Cardiac fibroblast (primary cell): ENCODE measurements around the gene PEPD.

ENCODE experiments used
- DNase-seq, 2 donors: peaks; one replicate each; pipeline versions ENCODE4 v3.0.0 to v3.0.0-alpha.2; 2010; ENCODE audit warnings: low read depth in 2 of 2
- H3K4me3 ChIP-seq, 2 donors: replicated peaks in 1 of 2; 1 replicate in 1 of 2; 2 replicates in 1 of 2; pipeline ENCODE4 v1.5.1; 2011; ENCODE audit warnings: low read depth in 2 of 2, low read length in 2 of 2, mild to moderate bottlenecking in 2 of 2, moderate library complexity in 1 of 2
- TF ChIP-seq, protein P1 (sequence below): IDR thresholded peaks from one replicate; pipeline ENCODE4 v1.5.1; 2011; ENCODE audit warnings: low read depth, mild to moderate bottlenecking, low read length, inconsistent platforms

PEPD gene

GRCh38 chr19:33447336-33448158, 74.0 kb downstream of the PEPD start:
- H3K4me3 ChIP-seq, result no peak overlapping the region
- TF ChIP-seq, protein P1, sequence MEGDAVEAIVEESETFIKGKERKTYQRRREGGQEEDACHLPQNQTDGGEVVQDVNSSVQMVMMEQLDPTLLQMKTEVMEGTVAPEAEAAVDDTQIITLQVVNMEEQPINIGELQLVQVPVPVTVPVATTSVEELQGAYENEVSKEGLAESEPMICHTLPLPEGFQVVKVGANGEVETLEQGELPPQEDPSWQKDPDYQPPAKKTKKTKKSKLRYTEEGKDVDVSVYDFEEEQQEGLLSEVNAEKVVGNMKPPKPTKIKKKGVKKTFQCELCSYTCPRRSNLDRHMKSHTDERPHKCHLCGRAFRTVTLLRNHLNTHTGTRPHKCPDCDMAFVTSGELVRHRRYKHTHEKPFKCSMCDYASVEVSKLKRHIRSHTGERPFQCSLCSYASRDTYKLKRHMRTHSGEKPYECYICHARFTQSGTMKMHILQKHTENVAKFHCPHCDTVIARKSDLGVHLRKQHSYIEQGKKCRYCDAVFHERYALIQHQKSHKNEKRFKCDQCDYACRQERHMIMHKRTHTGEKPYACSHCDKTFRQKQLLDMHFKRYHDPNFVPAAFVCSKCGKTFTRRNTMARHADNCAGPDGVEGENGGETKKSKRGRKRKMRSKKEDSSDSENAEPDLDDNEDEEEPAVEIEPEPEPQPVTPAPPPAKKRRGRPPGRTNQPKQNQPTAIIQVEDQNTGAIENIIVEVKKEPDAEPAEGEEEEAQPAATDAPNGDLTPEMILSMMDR, result no peak
- DNase-seq, result no peak

DNA sequence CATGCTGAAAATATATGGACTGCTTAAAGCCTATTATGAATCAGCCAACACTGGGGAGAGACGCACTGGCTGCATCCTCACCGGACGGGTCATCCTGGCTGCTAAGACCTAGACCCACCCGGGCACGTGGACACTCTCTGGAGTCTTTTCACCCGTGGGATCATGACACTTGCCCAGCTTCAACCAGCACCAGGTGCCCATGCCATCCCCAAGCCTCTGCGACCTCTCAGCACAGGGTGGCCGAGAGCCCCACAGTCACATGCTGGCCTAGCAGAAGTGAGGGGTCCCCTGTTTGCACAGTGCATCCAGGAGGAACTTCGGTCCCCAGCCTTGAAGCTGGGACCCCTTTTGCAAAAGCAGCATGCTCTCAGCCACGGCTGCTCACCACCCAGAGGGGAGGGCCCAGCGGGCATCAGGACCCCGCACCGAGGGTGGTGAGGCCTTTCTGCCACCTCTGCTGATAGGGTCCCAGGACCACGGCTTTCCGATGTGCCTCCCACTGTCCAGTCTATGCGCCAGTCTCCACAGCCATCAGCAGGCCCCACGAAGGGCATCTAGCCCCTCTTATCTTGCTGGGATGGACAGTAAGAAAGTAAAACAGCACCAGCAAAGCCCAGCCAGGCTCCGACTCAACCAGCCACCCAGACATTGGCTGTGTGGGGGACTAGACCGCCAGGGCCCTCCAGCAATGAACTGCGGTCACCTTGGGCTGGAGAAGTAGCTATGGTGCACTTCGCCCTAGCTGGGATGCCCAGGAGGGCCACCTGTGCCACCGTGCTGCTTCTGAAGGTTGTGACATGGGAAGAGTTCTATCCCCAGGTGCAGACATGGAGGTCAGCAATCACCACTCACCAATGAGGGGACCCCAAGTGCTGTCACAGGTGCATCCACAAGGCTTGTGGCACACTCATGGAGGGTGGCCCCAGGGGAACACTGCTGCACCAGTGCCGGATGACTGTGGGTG, 75.0 kb downstream of the PEPD start:
- H3K4me3 ChIP-seq, result no peak overlapping the region
- TF ChIP-seq, protein P1, result no peak
- DNase-seq, result no peak

DNA sequence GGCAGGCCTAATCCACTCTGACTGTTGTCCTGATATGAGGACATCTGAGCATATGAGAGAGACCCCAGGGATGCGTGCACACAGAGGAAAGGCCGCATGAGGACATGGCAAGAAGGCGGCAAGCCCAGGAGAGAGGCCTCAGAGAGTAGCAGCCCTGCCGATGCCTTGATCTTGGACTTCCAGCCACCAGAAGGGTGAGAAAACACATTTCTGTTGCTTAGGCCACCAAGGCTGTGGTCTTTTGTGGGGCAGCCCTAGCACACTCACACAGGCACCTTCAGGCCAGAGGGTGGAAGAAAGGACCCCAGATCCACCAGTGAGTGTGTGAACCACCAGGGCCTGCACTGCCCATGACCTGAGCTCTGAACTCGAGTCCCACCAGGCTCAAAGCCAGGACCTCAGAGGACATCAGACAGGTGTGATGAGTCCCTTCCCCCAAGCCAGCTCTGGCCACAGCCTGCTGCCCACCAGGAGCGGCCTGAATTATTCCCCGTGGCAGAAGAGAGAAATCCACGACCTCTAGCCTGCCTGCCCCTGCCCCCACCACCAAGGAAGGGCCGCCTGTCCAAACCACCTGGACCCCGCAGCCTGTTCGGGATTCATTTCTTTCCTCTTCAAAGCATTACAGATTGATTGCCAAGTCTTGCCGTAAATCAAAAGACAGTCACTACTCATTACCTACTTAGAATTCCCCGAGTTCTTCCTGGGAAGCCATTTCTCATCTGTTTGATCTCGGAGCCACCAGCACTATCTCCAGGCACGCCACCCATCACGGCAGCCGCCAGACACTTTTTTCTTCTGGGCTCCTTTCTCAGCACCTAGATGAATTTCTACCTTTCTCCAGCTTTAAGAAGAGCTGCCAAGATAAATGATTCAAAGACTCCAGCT, 75.9 kb downstream of the PEPD start:
- no peak overlapping the region for H3K4me3 ChIP-seq
- TF ChIP-seq, protein P1, result no peak
- DNase-seq, result no peak

DNA sequence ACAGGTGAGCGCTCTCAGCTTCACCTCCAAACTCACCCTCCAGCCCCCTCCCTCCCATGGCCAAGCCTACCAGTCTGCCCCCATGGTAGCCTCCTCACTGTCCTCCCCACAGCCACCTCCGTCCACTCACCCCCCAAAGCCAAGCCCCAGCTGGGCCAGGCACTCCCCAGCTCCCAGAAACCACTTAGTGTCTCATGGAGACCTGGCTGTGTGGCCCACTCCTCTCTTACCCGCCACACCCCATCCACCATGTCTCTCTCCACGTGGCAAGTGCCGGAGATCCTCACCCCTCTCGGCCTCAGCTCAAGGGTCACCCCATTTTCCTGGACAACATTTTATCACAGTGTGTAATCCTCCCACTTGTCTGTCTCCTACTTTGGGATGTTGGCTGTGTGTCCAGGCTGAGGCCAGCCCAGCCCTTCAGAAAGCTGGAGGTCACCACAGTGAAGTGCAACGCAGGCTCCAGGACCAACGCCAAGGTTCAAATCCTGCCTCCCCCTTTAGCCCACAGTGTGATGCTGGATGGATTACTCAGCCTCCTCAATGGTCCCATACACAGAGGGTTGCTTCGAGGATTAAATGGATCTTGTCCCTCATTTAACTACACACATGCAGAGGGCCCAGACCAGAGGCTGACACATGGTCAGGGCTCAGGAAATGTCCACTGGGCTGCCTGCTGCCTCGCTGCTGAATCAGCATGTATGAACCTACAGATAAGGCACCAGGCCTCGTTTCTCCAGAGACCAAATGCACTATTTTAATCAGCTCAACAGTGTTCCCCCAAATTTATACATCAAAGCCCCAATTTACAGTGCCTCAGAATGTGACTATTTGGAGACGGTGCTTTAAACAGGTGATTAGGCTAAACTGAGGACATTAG, 76.8 kb downstream of the PEPD start:
- TF ChIP-seq, protein P1, result no peak
- DNase-seq, result no peak
- H3K4me3 ChIP-seq, result no peak overlapping the region

DNA sequence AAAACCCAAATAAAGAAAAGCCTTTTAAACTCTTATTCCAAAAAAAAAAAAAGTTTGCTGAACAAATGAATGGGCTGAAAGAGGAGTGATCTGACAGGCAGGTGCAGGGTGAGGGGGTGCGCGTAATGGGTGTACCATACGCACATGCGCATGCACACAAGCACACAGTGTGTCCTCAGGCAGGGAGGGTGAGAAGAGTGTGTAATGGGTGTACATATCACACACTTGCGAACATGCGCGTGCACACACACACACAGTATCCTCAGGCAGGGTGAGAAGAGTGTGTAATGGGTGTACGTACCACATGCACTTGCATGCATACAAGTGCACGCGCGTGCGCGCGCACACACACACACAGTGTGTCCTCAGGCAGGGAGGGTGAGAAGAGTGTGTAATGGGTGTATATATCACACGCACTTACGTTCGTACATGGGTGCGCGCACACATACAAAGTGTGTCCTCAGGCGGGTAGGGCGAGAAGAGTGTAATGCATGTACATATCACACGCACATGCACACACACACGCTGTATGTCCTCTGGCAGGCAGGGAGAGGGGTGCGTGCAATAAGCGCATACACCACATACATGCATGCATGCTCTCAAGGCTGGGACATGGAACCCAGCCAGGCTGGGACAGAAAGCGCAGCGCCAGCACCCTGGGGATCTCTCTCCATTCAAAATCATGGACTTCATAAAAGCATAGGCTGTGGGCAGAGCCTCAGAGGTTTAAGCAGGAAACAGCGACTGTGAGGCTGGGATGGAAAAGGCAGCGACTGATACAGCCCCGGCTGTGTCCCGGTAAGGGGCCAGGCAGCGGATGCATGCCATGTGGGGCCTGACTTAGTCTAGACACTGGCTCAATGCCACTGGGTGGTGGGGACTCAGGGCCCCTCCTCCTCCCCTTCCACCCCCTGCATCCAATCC, 77.7 kb downstream of the PEPD start:
- H3K4me3 ChIP-seq, result no peak overlapping the region
- TF ChIP-seq, protein P1, result no peak
- no peak for DNase-seq
